ENCODE data around the gene WDR37.
A peak's percentile ranks its signal among the peaks of the same experiment; 100 is the strongest.
"Not testable (repeated sequence)": the region's sequence is repeated elsewhere in the genome, so short reads cannot be mapped to it uniquely, and the experiment has no call there.

Gene WDR37, protein sequence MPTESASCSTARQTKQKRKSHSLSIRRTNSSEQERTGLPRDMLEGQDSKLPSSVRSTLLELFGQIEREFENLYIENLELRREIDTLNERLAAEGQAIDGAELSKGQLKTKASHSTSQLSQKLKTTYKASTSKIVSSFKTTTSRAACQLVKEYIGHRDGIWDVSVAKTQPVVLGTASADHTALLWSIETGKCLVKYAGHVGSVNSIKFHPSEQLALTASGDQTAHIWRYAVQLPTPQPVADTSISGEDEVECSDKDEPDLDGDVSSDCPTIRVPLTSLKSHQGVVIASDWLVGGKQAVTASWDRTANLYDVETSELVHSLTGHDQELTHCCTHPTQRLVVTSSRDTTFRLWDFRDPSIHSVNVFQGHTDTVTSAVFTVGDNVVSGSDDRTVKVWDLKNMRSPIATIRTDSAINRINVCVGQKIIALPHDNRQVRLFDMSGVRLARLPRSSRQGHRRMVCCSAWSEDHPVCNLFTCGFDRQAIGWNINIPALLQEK

DNA sequence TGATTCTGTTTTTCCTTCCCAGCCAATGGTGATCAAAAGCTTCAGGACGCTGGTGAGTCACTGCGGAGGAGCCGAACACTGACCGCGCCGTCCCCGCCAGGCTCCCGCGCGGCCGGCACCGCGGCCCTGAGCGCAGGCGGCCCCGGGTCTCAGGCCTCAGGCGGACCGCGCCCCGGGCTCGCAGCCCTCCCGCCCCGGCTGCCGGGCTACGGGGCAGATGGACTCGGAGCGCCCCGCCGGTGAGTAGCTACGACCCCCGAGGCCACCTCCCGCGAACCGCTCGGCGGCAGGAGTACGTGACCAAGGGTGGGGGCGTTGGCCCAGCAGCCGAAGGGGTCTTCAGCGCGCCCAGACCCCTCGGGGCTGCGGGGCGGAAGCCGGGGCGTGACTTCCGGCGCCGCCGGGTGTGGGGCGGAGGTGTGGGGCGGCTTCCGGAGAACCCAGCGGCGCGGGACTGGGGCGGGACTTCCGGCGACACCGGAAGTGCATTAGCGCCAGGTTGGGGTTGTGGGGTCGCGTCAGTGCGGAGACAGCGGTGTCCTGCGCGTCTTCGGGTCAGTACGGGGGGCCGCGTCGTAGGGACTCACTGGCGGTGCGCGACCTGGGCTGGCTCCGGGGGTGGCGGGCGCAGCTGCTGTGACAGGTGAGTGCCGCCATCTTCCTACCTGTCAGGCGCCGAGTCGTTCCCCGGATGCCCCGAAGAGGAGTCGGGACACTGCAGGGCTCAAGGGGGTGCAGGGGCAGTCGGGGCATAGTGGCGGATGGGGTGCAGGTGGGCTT is at the start of gene WDR37:
WDR37 (plus strand) TSS at position 60 of the 780 bp plus-strand sequence. CDS start 15,771 bp downstream, outside the sequence.
- H3K4me3 ChIP-seq (ENCODE audit: low read depth, low read length): peak within 1 kb of the TSS; percentile 95

DNA sequence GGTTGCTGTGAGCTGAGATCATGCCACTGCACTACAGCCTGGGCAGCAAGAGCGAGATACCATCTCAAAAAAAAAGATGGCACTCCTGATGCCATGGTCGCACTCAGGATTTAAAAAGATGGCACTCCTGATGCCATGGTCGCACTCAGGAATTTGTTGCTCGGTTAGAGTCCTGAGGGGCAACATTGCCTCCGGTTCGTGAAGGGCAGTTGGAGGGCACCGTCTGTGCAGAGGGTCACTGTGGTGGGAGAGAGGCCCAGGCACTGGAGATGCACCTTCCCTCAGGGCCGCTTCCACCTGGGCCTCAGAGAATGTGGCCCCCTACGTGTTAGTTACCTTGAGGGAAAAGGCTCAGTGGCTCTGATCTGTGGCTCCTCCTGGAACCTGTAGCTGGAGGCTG is 49.6 kb upstream of the WDR37 start:
- H3K4me3 ChIP-seq (ENCODE audit: low read depth, low read length): no peak overlapping the region

DNA sequence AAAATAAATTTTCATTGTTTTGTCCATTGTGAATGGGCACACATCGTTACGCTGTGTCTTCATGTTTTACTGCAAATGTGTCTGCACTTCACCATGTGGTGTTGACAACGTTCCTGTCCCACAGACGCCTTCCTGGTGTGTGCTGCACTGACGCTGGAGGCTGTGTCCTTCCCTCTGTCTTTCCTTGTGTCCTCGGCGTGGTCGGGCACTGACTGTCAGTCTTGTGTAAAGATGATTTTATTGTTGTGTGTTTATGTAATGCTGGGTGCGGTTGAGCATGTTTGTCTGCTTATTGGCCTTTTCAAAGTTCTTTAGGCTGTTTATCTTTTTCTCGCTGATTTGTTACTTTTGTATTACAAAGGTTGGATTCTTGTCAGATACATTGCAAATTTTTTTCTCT is 48.6 kb upstream of the WDR37 start:
- no peak overlapping the region for H3K4me3 ChIP-seq (ENCODE audit: low read depth, low read length)

DNA sequence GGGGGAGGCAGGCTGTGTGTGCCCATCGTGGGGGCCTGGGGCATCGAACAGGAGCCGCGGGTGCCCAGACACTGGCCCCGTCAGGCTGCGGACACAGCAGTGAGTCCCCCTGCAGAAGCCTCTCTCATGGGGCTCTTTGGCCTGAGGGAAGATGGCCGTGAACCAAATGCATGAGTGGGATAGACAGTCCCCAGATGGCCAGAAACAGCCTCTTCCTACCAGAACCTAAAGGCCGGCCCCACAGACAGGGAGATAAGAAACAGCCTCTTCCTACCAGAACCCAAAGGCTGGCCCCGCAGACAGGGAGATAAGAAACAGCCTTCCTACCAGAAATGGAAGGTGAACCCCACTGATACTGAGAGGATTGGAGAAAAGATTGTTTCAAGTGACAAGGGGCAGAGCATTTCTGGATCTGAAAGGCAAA is 47.1 kb upstream of the WDR37 start:
- no peak overlapping the region for H3K4me3 ChIP-seq (ENCODE audit: low read depth, low read length)

DNA sequence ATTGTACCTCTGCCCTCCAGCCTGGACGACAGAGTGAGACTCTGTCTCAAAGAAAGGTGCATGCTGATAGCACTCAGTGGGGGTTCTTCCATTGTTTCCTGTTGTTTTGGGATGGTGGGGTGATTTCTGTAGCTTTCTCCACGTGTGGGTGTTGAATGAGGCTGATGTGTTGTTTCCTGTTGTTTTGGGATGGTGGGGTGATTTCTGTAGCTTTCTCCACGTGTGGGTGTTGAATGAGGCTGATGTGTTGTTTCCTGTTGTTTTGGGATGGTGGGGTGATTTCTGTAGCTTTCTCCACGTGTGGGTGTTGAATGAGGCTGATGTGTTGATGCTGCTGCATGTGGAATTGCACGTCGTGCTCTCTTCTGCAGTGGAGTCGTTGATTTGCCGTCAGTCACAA is 46.2 kb upstream of the WDR37 start:
- not testable (repeated sequence) for H3K4me3 ChIP-seq (ENCODE audit: low read depth, low read length)

DNA sequence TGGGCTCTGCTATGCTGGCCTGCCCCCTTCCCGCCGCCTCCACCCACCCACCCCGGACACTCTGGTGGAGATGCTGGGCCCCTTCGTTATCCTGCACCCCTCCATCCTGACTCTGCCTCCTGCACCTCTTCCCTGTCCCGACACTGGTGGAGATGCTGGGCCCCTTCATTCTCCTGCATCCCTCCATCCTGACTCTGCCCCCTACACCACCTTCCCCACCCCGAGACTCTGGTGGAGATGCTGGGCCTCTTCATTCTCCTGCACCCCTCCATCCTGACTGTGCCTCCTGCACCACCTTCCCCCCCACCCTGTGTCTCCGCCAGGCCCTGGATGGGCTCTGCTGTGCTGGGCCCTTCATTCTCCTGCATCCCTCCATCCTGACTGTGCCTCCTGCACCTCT is 45.5 kb upstream of the WDR37 start:
- H3K4me3 ChIP-seq (ENCODE audit: low read depth, low read length): no peak overlapping the region

DNA sequence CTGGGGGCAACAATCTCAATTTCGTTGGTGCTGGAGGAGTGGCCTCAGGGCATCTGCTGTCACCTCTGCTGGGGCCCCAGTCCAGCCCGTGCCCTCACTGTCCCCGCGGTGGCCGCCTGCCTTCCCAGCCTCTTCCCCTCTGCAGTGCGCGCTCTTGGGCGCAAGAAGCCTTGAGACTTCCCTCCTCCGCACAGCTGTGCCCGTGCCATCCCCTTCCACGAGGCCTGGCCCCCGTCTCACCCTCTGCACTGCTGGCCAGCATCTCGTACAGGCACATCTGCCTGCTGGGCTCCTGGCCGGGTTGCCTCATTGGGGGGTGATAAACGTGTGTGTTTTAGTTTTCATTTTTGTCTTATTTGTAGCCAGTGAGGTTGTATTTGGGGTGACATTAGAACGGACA is 44.5 kb upstream of the WDR37 start:
- no peak overlapping the region for H3K4me3 ChIP-seq (ENCODE audit: low read depth, low read length)

DNA sequence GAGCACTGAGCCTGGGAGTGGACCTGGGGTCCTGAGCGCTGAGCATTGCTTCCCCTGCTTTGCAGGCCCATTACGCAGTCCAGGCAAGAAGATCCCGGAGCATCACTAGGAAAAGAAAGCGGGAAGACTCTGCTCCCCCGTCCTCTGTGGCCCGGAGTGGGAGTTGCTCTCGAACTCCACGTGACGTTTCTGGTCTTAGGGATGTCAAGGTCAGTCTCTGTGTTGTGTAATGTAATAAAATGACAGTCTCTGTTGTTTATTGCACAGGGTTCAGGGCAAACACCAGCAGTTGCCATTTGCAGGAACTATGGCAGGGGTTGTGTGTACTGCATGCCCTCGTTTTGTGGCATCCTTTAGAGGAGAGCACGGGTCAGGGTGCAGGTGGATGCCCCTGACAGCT is 40.5 kb upstream of the WDR37 start:
- H3K4me3 ChIP-seq (ENCODE audit: low read depth, low read length): no peak overlapping the region

DNA sequence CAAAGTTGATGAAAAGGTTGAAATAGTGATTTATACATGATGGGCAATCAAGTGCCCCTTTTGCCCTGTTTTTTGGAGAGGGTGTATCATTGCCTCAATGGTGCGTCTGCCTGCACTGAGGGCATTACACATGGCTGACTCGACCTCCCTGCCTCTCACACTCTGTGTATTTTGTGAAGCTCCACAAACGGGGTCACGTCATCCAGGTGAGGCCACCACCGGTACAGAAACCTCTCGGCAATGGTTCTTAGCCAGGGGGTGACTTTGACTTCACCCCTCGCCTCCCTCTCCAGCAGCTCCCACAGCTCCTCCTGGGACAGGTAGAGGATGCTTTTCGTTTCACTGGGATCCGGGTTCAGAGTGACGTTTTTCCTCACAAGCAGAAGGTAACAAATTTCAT is 36.8 kb upstream of the WDR37 start:
- H3K4me3 ChIP-seq (ENCODE audit: low read depth, low read length): no peak overlapping the region

DNA sequence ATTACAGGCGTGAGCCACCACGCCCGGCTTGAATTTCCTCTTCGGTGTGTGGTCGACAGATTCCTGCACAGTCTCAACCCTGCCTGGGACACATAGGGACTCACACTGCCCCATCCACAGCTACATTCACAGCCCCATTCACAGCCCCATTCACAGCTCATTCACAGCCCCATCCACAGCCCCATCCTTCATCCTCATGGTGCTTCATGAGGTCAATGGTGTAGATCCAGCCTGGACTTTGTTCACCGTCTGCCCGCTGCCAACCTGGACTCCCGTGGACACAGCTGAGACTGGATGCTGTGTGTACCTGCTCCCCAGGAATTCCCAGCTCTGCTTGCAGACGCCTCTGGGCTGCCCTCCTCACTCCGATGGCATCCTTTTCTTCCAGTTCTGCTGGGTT is 35.7 kb upstream of the WDR37 start:
- no peak overlapping the region for H3K4me3 ChIP-seq (ENCODE audit: low read depth, low read length)

DNA sequence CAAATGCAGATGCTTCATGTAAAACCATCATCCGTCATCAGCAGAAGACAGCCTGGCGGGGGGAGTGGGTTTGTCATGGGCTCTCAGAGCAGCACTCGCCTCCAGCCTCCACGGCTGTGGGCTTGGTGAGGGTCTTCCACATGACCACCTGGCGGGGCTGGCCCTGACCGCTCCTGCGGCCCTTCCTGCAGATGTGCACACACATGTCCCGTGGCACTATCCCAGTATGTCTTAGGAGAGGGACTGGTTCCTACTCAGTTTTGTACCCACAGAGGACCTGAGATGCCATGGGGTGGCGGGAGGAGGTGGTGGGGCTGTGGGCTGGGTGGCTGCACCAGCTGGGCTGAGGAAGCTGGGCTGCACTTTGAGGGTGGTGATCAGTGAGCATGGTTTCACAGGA is 35.2 kb upstream of the WDR37 start:
- H3K4me3 ChIP-seq (ENCODE audit: low read depth, low read length): no peak overlapping the region

DNA sequence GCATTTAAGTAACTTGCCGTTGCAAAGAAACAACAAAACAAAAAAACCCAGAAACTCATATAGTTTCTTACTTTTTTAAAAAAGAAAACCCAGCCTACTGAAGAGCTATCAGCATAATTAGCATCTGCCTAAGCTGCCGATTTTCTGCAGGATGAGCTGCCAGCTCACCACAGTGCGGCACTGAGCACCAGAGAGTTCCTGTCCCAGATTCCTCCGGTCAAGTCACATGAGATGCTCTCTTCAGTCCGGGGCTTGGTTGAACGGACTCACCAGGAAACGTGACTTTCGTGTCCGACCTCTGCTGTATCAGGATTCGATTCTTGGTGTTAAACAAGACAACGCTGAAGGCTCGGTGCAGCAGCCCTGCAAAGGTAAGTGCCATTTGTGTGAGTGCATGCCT is 33.8 kb upstream of the WDR37 start:
- no peak overlapping the region for H3K4me3 ChIP-seq (ENCODE audit: low read depth, low read length)

DNA sequence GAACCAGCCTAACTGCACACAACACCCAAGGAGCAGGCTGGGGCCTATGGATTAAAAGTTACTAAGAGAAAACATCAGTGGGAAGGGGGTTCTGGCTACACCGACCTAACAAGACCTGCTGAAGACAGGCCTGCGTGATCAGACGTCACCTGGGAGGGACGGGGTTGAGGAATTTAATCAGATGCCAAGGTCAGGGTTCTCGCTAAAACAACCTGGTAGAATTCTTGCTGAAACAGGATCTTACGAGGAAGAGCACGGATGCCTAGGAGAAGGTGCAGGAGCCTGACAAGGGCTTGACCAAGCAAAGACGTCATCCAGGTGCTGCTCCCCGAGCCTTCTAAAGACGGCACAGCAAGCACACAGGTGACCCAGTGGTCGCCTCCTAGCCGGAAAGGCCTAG is 32.1 kb upstream of the WDR37 start:
- H3K4me3 ChIP-seq (ENCODE audit: low read depth, low read length): no peak overlapping the region

DNA sequence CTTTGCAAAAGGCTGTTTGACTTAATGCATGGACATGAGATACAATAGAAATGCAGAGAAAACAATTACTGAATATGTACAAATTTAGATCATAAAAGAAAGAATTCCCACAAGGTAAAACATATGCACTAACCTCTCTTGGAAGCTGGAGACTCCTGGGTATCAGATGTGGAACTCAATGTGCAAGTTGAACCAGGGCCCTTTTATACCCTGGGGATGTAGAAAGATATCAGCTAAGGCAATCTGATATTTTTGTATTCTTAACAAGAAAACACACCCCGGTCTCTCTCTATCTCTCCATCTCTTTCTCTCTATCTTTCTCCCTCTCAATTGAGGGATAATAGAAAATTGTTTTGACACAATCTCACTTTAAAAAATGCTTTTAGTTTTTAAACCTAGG is 30.5 kb upstream of the WDR37 start, which contains the start of gene IDI2:
IDI2 (minus strand) TSS at position 177 of the 400 bp plus-strand sequence. CDS start 1,136 bp downstream, outside the sequence.
- no peak within 1 kb of the TSS for H3K4me3 ChIP-seq (ENCODE audit: low read depth, low read length)

DNA sequence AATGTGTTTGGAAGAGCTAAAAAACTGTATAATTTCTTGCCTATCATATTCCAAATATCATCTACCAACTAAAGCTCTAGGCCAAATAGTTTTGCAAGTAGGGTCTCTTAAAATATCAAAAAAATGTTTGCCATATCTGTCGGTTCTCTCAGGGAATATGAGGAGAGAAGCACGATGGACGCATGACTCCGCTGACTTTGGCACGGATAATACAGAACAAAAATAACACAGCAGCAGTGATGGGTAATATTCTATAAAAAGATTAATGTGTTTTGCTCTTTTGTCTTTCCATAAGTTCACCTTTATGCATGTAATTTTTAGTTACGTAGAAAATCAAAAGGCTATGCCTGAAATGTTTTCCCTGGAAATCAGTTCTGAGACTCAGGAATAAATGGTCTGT is 29.6 kb upstream of the WDR37 start:
- H3K4me3 ChIP-seq (ENCODE audit: low read depth, low read length): no peak overlapping the region

DNA sequence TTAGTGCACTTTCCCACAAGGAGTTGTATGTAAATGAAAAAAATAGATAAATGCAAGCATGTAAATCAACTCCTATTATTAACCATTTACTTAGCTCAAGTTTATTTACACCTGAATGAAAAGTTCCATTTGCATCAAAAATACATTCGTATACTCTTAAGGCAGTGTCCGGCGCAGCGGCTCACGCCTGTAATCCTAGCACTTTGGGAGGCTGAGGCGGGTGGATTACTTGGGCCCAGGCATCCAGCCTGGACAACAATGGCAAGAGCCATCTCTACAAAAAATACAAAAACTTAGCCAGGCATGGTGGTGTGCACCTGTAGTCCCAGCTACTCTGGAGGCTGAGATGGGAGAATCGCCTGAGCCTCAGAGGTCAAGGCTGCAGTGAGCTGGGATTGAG is 26.3 kb upstream of the WDR37 start:
- no peak overlapping the region for H3K4me3 ChIP-seq (ENCODE audit: low read depth, low read length)

DNA sequence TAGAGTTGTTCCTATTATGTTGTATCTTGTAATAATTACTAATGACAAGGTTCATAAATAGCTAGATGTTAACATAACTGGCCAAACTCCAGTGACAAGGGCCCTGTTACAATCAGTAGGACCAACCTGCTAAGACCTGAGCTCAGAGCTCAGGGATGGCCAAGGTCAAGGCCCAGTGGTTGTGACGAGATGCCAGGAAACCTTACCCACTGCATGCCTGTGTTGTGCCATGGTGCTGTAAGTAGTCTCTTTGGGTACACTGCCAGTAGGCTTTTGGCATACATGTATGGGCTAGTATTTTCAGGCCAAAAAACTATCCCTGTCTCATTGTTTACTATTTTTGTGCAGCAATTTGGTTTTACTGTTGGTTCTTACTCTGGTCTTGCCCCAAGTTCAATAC is 22.6 kb upstream of the WDR37 start:
- H3K4me3 ChIP-seq (ENCODE audit: low read depth, low read length): no peak overlapping the region

DNA sequence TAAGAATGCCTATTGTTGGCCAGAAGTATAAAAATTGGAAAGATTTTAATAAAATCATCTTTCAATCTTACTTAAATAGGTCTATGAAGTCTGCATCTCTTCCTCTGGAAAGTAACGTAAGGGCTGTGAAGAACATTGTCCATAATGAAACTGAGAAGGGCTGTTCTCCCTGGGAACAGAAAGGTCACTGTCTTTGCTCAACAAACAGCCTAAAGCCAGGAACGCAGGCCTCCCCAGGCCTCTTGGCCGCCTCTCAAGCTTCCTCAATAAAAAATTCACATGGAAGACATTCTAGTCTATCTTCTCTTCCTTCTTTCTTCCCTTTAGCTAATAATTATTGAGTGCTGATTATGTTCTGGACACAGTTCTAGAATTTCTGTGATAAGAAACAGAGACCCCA is 21.4 kb upstream of the WDR37 start:
- H3K4me3 ChIP-seq (ENCODE audit: low read depth, low read length): no peak overlapping the region

DNA sequence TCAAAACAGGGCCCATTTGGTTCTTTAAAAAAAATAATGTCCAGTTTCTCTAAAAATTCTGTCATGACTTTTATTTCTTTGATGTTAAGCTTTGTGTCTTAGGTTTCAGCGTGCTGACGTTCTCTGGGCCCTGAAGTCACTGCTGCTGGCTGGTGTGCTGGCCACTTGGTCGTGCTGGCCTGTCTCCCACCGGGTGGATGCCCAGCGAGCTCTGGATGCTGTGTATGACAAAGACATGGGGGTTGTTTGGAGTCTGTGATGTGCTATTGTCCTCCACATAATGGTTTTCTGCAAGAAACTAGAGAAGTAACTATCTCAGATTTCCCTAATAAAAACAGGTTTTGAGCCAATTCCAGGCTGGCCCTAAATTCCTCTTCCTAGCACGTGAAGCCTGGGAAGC is 21.0 kb upstream of the WDR37 start:
- H3K4me3 ChIP-seq (ENCODE audit: low read depth, low read length): no peak overlapping the region

DNA sequence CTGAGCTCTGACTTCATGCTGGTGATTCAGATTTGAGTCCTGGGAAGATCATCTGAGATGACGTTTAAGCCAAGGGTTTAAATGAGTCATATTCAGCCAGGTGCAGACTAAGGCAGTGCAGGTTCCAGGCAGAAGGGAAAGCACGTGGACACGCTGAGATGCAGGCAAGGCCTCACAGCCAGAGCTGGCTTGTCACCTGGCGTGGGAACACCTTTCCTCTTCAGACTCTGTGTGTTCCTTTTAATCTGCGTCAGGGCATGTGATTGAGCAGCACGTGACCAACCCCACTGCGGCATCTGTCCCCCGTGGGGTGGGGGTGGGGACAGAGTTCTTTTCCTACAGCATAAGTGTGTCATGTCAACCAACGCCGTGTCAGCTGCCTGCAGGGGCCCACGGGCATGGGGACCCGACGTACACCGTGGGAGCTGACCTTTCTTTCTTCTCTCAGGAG is 19.8 kb upstream of the WDR37 start:
- no peak overlapping the region for H3K4me3 ChIP-seq (ENCODE audit: low read depth, low read length)

DNA sequence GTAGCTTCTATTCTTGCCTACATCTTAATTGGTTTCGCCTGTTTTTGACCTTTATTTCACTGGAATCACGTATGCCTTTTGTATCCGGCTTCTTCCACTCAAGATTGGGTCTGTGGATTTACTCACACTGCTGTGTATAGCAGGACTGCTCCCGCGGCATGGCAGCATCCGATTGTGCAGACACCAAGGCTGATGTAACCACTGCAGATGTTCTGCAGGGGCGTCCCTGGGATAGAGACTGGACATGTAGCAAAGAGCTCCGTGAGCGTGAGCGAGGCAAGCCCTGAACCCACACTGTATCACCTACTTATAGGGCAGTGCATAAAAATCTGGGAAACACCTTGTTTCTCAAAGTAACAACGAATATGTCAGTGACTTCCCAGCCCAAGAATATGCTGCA is 19.1 kb upstream of the WDR37 start:
- no peak overlapping the region for H3K4me3 ChIP-seq (ENCODE audit: low read depth, low read length)

DNA sequence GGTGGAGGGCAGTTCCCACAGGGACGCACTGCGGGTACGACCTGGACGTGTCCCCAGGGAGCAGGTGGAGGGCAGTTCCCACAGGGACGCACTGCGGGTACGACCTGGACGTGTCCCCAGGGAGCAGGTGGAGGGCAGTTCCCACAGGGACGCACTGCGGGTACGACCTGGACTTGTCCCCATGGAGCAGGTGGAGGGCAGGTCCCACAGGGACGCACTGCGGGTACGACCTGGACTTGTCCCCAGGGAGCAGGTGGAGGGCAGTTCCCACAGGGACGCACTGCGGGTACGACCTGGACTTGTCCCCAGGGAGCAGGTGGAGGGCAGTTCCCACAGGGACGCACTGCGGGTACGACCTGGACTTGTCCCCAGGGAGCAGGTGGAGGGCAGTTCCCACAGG is 17.4 kb upstream of the WDR37 start:
- H3K4me3 ChIP-seq (ENCODE audit: low read depth, low read length): not testable (repeated sequence)

Measured in iPS-11a (cell line).